Measurements from ENCODE around the gene PRDM16.
A peak's percentile ranks its signal among the peaks of the same experiment; 100 is the strongest.

The PRDM16 gene

DNA sequence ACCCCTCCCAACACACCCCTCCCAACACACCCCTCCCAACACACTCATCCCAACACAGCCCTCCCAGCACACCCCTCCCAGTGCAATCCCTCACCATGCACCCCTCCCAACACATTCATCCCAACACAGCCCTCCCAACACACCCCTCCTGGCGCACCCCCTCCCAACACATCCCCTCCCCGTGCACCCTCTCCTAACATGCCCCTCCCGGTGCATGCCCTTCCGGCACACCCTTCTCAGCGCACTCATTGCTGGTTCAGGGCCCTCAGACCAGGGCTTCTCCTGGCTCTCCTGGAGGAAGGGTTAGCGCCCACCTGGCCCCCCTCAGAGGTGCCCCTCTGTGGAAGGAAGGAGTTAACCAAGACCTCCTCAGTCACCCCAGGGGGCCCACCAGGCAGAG lies 310.9 kb downstream of the PRDM16 start:
- peaks cover 3% of the 10 kb centered on the region for H3K36me3 Mint-ChIP-seq (ENCODE audit: insufficient read depth)
- DNase-seq = no peak

DNA sequence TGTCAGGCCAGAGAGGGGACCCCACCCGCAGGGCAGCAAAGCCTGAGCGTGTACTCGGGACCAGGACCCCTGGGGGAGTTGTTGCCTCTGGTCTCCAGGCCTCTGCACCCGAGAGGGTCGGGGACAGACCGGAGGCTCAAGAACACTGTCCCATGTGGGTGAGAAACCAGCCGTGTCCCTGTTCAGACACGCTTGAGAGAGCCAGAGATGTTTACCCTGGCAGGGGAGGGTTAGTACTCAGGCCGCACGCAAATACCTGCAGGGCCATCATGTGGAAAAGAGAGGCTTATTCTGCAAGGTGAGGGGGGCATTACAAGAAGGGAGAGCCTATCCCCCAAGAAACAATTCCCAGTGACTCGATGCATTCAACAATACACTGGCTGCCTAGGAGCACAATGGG lies 311.5 kb downstream of the PRDM16 start:
- H3K4me3 Mint-ChIP-seq = no peak overlapping the region
- no peaks in the 10 kb centered on the region for H3K9me3 Mint-ChIP-seq
- H3K27ac Mint-ChIP-seq = no peak overlapping the region
- no peak for DNase-seq
- H3K4me1 Mint-ChIP-seq (ENCODE audit: low read depth in 2 of 2) = peaks cover 8 to 19% of the 10 kb centered on the region in 2 donors
- ATAC-seq (replicated peaks) = no peak
- H3K27me3 Mint-ChIP-seq = peaks cover 7 to 48% of the 10 kb centered on the region in 2 donors
- peaks cover 3% of the 10 kb centered on the region for H3K36me3 Mint-ChIP-seq (ENCODE audit: insufficient read depth)

More for the DNA sequence above, 310.9 kb downstream of the PRDM16 start:
- no peak overlapping the region for H3K27ac Mint-ChIP-seq
- H3K27me3 Mint-ChIP-seq = peaks cover 7 to 51% of the 10 kb centered on the region in 2 donors
- no peak for ATAC-seq (replicated peaks)
- no peaks in the 10 kb centered on the region for H3K9me3 Mint-ChIP-seq
- no peak overlapping the region for H3K4me3 Mint-ChIP-seq
- H3K4me1 Mint-ChIP-seq (ENCODE audit: low read depth in 2 of 2) = peaks cover 8 to 17% of the 10 kb centered on the region in 2 donors

- H3K36me3 Mint-ChIP-seq (ENCODE audit: insufficient read depth) = no peaks in the 10 kb centered on the region
- H3K4me3 Mint-ChIP-seq = no peak overlapping the region
- peaks cover 4 to 34% of the 10 kb centered on the region in 2 donors for H3K27me3 Mint-ChIP-seq
- H3K27ac Mint-ChIP-seq = no peak overlapping the region
- no peaks in the 10 kb centered on the region for H3K9me3 Mint-ChIP-seq
- H3K4me1 Mint-ChIP-seq (ENCODE audit: low read depth in 2 of 2) = peaks cover 5 to 19% of the 10 kb centered on the region in 2 donors
- ATAC-seq (replicated peaks) = no peak
- DNase-seq = no peak
Observed at GRCh38 chr1:3381901-3382300, 312.9 kb downstream of the PRDM16 start.

GRCh38 chr1:3382326-3383057 lies 313.5 kb downstream of the PRDM16 start:
- Mint-ChIP-seq H3K4me3 (no peak overlapping the region), H3K36me3 (ENCODE audit: insufficient read depth) (no peaks in the 10 kb centered on the region), H3K4me1 (ENCODE audit: low read depth in 2 of 2) (peaks cover 5 to 19% of the 10 kb centered on the region in 2 donors), H3K9me3 (no peaks in the 10 kb centered on the region), H3K27ac (no peak overlapping the region), H3K27me3 (peaks cover 0 to 28% of the 10 kb centered on the region in 2 donors)
- ATAC-seq (replicated peaks) (no peak), DNase-seq (no peak)

- DNase-seq = no peak
- no peak for ATAC-seq (replicated peaks)
- Mint-ChIP-seq H3K27me3 (peaks cover 6 to 28% of the 10 kb centered on the region in 2 donors), H3K9me3 (no peaks in the 10 kb centered on the region), H3K4me1 (ENCODE audit: low read depth in 2 of 2) (peaks cover 5 to 19% of the 10 kb centered on the region in 2 donors), H3K36me3 (ENCODE audit: insufficient read depth) (no peaks in the 10 kb centered on the region), H3K4me3 (no peak overlapping the region), H3K27ac (peak overlapping the region in 1 of 2 donors; percentile 22)
Observed at GRCh38 chr1:3383679-3384078, 314.7 kb downstream of the PRDM16 start.

GRCh38 chr1:3384407-3384806 lies 315.4 kb downstream of the PRDM16 start:
- Mint-ChIP-seq H3K4me1 (ENCODE audit: low read depth in 2 of 2) (peaks cover 5 to 19% of the 10 kb centered on the region in 2 donors), H3K4me3 (peak overlapping the region; percentile 42 to 46), H3K27ac (peak overlapping the region in 1 of 2 donors; percentile 22), H3K9me3 (no peaks in the 10 kb centered on the region), H3K27me3 (peaks cover 11 to 34% of the 10 kb centered on the region in 2 donors), H3K36me3 (ENCODE audit: insufficient read depth) (no peaks in the 10 kb centered on the region)
- ATAC-seq (replicated peaks) (peak; percentile 71), DNase-seq (peak; percentile 8 to 40 (median 8))

- no peak overlapping the region for H3K27ac Mint-ChIP-seq
- no peak overlapping the region for H3K4me3 Mint-ChIP-seq
- peaks cover 11 to 43% of the 10 kb centered on the region in 2 donors for H3K27me3 Mint-ChIP-seq
- ATAC-seq (replicated peaks) = no peak
- H3K4me1 Mint-ChIP-seq (ENCODE audit: low read depth in 2 of 2) = peaks cover 5 to 19% of the 10 kb centered on the region in 2 donors
- DNase-seq = no peak
- H3K36me3 Mint-ChIP-seq (ENCODE audit: insufficient read depth) = no peaks in the 10 kb centered on the region
- no peaks in the 10 kb centered on the region for H3K9me3 Mint-ChIP-seq
Observed at GRCh38 chr1:3386205-3387002, 317.4 kb downstream of the PRDM16 start.

- no peaks in the 10 kb centered on the region for H3K9me3 Mint-ChIP-seq
- peaks cover 20 to 46% of the 10 kb centered on the region in 2 donors for H3K27me3 Mint-ChIP-seq
- no peaks in the 10 kb centered on the region for H3K36me3 Mint-ChIP-seq (ENCODE audit: insufficient read depth)
- H3K27ac Mint-ChIP-seq = no peak overlapping the region
- ATAC-seq (replicated peaks) = no peak
- H3K4me1 Mint-ChIP-seq (ENCODE audit: low read depth in 2 of 2) = peaks cover 5 to 15% of the 10 kb centered on the region in 2 donors
- no peak overlapping the region for H3K4me3 Mint-ChIP-seq
- DNase-seq = no peak
Observed at GRCh38 chr1:3387401-3387800, 318.4 kb downstream of the PRDM16 start.

DNA sequence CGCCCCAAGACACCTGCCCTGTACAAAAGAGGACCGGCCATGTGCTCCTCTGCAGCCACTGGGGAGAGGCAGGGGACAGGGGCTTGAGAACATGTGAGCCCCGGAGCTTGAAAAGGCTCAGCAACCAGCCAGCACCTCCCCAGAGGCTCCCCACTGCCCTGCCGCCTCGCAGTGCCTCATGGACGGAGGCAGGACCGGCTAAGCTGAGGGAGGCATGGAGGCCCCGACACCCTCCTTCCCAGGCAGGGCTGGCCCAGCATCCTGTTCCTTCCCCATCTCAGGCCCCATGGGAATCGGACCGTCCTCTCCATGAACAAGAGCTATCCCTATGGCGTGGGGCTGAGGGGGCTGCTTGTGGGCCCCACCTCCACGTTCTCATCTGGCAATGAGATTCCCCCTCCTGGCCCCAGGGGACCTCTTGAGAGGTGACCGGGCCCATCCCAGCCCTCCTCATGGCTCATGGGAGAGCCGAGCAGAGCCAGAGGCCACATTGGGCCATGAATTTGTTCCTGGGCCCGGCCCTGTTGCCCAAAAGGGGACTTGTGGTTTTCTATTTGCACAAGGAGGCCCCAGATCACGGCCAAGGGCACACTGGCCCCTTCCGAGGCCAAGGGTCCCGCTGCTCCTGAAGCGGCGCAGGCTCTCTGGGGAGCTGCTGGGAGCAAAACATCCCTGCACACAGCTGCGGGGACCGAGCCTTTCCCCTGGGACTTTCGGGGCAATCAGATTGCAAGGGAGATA lies 320.3 kb downstream of the PRDM16 start:
- Mint-ChIP-seq H3K4me3 (no peak overlapping the region), H3K27me3 (peaks cover 31 to 44% of the 10 kb centered on the region in 2 donors), H3K4me1 (ENCODE audit: low read depth in 2 of 2) (peaks cover 7 to 15% of the 10 kb centered on the region in 2 donors), H3K27ac (no peak overlapping the region), H3K36me3 (ENCODE audit: insufficient read depth) (no peaks in the 10 kb centered on the region), H3K9me3 (no peaks in the 10 kb centered on the region)
- DNase-seq = no peak
- ATAC-seq (replicated peaks) = no peak

DNA sequence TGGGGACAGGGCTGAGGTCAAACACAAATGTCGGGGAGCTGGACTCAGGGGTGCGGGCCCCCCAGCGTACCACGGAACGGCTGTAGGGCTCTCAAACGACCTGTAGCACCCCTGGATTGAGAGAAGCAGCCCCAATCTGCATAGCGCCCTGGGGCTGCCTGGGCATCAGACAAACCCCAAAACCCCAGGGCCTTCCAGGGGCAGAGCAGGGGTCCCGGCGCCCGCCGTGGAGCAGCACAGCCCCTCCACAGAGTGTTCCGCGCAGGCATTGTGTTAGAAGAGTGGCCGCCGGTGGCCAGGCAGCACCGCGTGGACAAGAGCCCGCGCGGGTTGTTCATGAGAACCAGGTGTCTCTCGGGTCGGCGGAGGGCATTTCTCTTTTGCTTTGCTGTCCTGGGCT lies 321.3 kb downstream of the PRDM16 start:
- no peak for ATAC-seq (replicated peaks)
- H3K36me3 Mint-ChIP-seq (ENCODE audit: insufficient read depth) = no peaks in the 10 kb centered on the region
- H3K27ac Mint-ChIP-seq = no peak overlapping the region
- no peaks in the 10 kb centered on the region for H3K9me3 Mint-ChIP-seq
- H3K4me1 Mint-ChIP-seq (ENCODE audit: low read depth in 2 of 2) = peaks cover 5 to 6% of the 10 kb centered on the region in 2 donors
- DNase-seq = no peak
- peaks cover 39 to 52% of the 10 kb centered on the region in 2 donors for H3K27me3 Mint-ChIP-seq
- H3K4me3 Mint-ChIP-seq = no peak overlapping the region

DNA sequence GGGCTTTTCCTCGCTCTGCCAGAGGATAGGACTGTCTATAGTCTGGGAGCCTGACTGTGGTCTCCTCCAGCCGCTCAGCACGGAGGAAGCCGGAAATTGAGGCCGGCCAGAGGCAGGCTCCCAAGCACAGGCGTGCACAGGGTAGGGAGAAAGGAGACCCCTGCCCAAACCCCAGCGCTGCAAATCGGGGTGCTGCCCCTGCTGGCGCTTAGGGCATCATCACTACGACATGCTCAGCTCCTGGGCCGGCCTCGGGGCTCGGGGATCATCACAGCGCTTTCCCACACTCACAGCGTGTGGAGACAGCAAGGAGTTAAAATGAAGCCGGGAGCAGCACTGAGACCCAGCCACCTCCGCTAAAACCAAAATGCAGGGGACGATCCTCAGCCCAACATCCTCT lies 322.7 kb downstream of the PRDM16 start:
- H3K9me3 Mint-ChIP-seq = no peaks in the 10 kb centered on the region
- ATAC-seq (replicated peaks) (no peak), DNase-seq (no peak)
- H3K4me3 Mint-ChIP-seq = no peak overlapping the region
- H3K4me1 Mint-ChIP-seq (ENCODE audit: low read depth in 2 of 2) = peaks cover 5 to 6% of the 10 kb centered on the region in 2 donors
- H3K36me3 Mint-ChIP-seq (ENCODE audit: insufficient read depth) = no peaks in the 10 kb centered on the region
- no peak overlapping the region for H3K27ac Mint-ChIP-seq
- H3K27me3 Mint-ChIP-seq = peaks cover 47 to 63% of the 10 kb centered on the region in 2 donors

GRCh38 chr1:3393024-3393986 lies 324.3 kb downstream of the PRDM16 start:
- no peak for ATAC-seq (replicated peaks)
- H3K27ac Mint-ChIP-seq = no peak overlapping the region
- no peaks in the 10 kb centered on the region for H3K9me3 Mint-ChIP-seq
- no peaks in the 10 kb centered on the region for H3K36me3 Mint-ChIP-seq (ENCODE audit: insufficient read depth)
- DNase-seq = no peak
- H3K4me1 Mint-ChIP-seq (ENCODE audit: low read depth in 2 of 2) = peaks cover 5 to 6% of the 10 kb centered on the region in 2 donors
- no peak overlapping the region for H3K4me3 Mint-ChIP-seq
- peaks cover 45 to 78% of the 10 kb centered on the region in 2 donors for H3K27me3 Mint-ChIP-seq
